HCT116 (cell line): Measurements from ENCODE around the gene TUG1. TPM values are rescaled to one million over a fixed set of nuclear protein-coding genes. Genes with fewer than 3 reads are reported as not detected.

Experiments
- ATAC-seq: fragments of 200-7000 bp; cut with Tn5 transposase; 2 replicates; pipeline ENCODE4 v1.9.1; 2020; ENCODE audit warnings: mild to moderate bottlenecking, moderate library complexity
- BruUV-seq: library from RNA; stranded (reverse); fragments of 400-500 nt; replicated peaks from 2 replicates; lab custom pipeline; 2021; lab: Mats Ljungman, UMichigan
- CTCF ChIA-PET: fragments of 300-600 bp; sonication (Branson Sonifier 250); formaldehyde crosslinking; loops from one replicate; lab custom pipeline; 2021; ENCODE audit warnings: antibody characterized with exemption; lab: Charles Lee
- POLR2A ChIA-PET: fragments of 300-600, 350-600 bp; sonication (Branson Sonifier 250); formaldehyde crosslinking; loops from one replicate; lab custom pipeline; 2021; ENCODE audit warnings: antibody characterized with exemption; lab: Charles Lee
- RAD21 ChIA-PET, 2 experiments: fragments of 300-600 bp; sonication (Branson Sonifier 250); formaldehyde crosslinking; loops; one replicate each; lab custom pipeline; 2023; ENCODE audit warnings: low total read pairs in 2 of 2; ENCODE audit not compliant: uncharacterized antibody in 2 of 2, unreplicated experiment in 2 of 2, low non-redundant PET in 1 of 2; lab: Charles Lee
- DNase-seq: peaks from one replicate; pipeline ENCODE4 v3.0.0-alpha.2; 2010; ENCODE audit warnings: low read depth, low spot score
- H2AFZ ChIP-seq: fragments of 200-600 bp; shearing (Covaris generic), sonication (generic); 2 replicates; pipeline ENCODE4 v1.6.1; 2017; ENCODE audit warnings: low read depth, mixed run types, mixed read lengths, antibody characterized with exemption, low read length; ENCODE audit not compliant: poor library complexity, severe bottlenecking
- H3K27ac ChIP-seq: 2 replicates; pipeline ENCODE4 v1.5.1; 2012; ENCODE audit warnings: low read depth, low read length
- H3K27me3 ChIP-seq: fragments of 200-600 bp; sonication (generic); 2 replicates; pipeline ENCODE4 v1.6.1; 2016; ENCODE audit warnings: mixed run types, low read length, mixed read lengths; ENCODE audit not compliant: insufficient read depth
- H3K36me3 ChIP-seq, 2 experiments: fragments of 200-500 bp in 1 of 2; fragments of 200-600 bp in 1 of 2; sonication (Bioruptor generic) in 1 of 2; sonication (generic) in 1 of 2; 2 replicates each; pipeline versions ENCODE4 v1.5.1 to v1.6.1; 2014 to 2016; ENCODE audit warnings: low read length in 2 of 2, inconsistent platforms in 1 of 2, mixed read lengths in 1 of 2, mixed run types in 1 of 2; ENCODE audit not compliant: insufficient read depth in 2 of 2, control insufficient read depth in 1 of 2
- H3K4me1 ChIP-seq, 2 experiments: fragments of 200-600 bp in 1 of 2; sonication (generic) in 1 of 2; 2 replicates each; pipeline versions ENCODE4 v1.5.1 to v1.6.1; 2012 to 2017; ENCODE audit warnings: low read length in 2 of 2, inconsistent platforms in 1 of 2, mild to moderate bottlenecking in 1 of 2, mixed read lengths in 1 of 2, mixed run types in 1 of 2, moderate library complexity in 1 of 2; ENCODE audit not compliant: insufficient read depth in 2 of 2, control insufficient read depth in 1 of 2
- H3K4me2 ChIP-seq: fragments of 200-600 bp; sonication (generic); 2 replicates; pipeline ENCODE4 v1.6.1; 2017; ENCODE audit warnings: mixed run types, low read length, mixed read lengths
- H3K4me3 ChIP-seq, 2 experiments: fragments of 200-600 bp in 1 of 2; sonication (generic) in 1 of 2; replicated peaks in 1 of 2; 2 replicates each; pipeline ENCODE4 v1.5.1; 2011 to 2016; ENCODE audit warnings: low read length in 2 of 2, control low read depth in 1 of 2, low read depth in 1 of 2, mild to moderate bottlenecking in 1 of 2, mixed read lengths in 1 of 2, mixed run types in 1 of 2
- H3K79me2 ChIP-seq: fragments of 200-600 bp; sonication (generic); 2 replicates; pipeline ENCODE4 v1.6.1; 2017; ENCODE audit warnings: mild to moderate bottlenecking, mixed run types, low read length, moderate library complexity, mixed read lengths; ENCODE audit not compliant: insufficient read depth
- H3K9ac ChIP-seq: fragments of 200-600 bp; sonication (generic); 2 replicates; pipeline ENCODE4 v1.6.1; 2016; ENCODE audit warnings: low read length, mixed read lengths
- H3K9me2 ChIP-seq: fragments of 200-600 bp; sonication (generic), shearing (Covaris generic); 2 replicates; pipeline ENCODE4 v1.6.1; 2017; ENCODE audit warnings: mixed run types, mild to moderate bottlenecking, moderate library complexity; ENCODE audit not compliant: insufficient read depth
- H3K9me3 ChIP-seq, 2 experiments: fragments of 200-500 bp in 1 of 2; fragments of 200-600 bp in 1 of 2; sonication (Bioruptor generic) in 1 of 2; sonication (generic) in 1 of 2; 2 replicates each; pipeline ENCODE4 v1.6.1; 2014 to 2017; ENCODE audit warnings: low read length in 2 of 2, mixed read lengths in 2 of 2, inconsistent platforms in 1 of 2, low read depth in 1 of 2, mild to moderate bottlenecking in 1 of 2, mixed run types in 1 of 2, moderate library complexity in 1 of 2; ENCODE audit not compliant: control insufficient read depth in 1 of 2, insufficient read depth in 1 of 2
- H4K20me1 ChIP-seq: fragments of 200-600 bp; sonication (generic), shearing (Covaris generic); 2 replicates; pipeline ENCODE4 v1.6.1; 2017; ENCODE audit warnings: mixed run types, mild to moderate bottlenecking, moderate library complexity; ENCODE audit not compliant: insufficient read depth
- CBX3 ChIP-seq: IDR thresholded peaks from 2 replicates; pipeline ENCODE4 v1.6.1; 2012; ENCODE audit warnings: low read depth
- CTCF ChIP-seq, 3 experiments: fragments of 200-600 bp in 1 of 3; sonication (generic) in 1 of 3; IDR thresholded peaks in 2 of 3; conservative IDR thresholded peaks in 1 of 3; 2 replicates each; pipeline ENCODE4 v1.5.1; 2012 to 2017; ENCODE audit warnings: low read depth in 2 of 3, low read length in 2 of 3, antibody characterized with exemption in 1 of 3, borderline replicate concordance in 1 of 3, control low read depth in 1 of 3, mild to moderate bottlenecking in 1 of 3, mixed read lengths in 1 of 3, mixed run types in 1 of 3, moderate library complexity in 1 of 3; ENCODE audit not compliant: insufficient read depth in 1 of 3
- EGR1 ChIP-seq: IDR thresholded peaks from 2 replicates; pipeline ENCODE4 v1.6.1; 2012; ENCODE audit warnings: low read depth
- SIN3A ChIP-seq: IDR thresholded peaks from 2 replicates; pipeline ENCODE4 v1.6.1; 2012; ENCODE audit warnings: low read depth
- YY1 ChIP-seq: IDR thresholded peaks from 2 replicates; pipeline ENCODE4 v1.6.1; 2011; ENCODE audit warnings: low read length, low read depth, moderate library complexity, mild to moderate bottlenecking; ENCODE audit not compliant: insufficient replicate concordance; ENCODE audit errors: extremely low read depth
- ZBTB33 ChIP-seq: IDR thresholded peaks from 2 replicates; pipeline ENCODE4 v1.6.1; 2011; ENCODE audit warnings: mild to moderate bottlenecking, low read length, moderate library complexity; ENCODE audit not compliant: insufficient replicate concordance; ENCODE audit errors: extremely low read depth
- intact Hi-C: fragments of 100-400 bp; cut with micrococcal nuclease; formaldehyde crosslinking; loops from 2 replicates; pipeline ENCODE4 v1.10.0; 2022
- total RNA-seq: library from RNA; stranded (reverse); gene quantifications from one replicate; pipeline ENCODE4 v1.2.1, GENCODE V29; 2021; ENCODE audit not compliant: unreplicated experiment

Gene TUG1
- total RNA-seq, 1 experiment from 2014 or later, result 45.0 TPM

GRCh38 chr22:30990690-30991089 lies 21.6 kb downstream of the TUG1 start:
- ChIA-PET CTCF (no interaction called here), RAD21 (no interaction called here), POLR2A (no interaction called here)
- Histone ChIP-seq H3K27ac (no peak overlapping the region), H3K4me2 (no peak overlapping the region), H3K36me3 (no peaks in the 10 kb centered on the region), H3K79me2 (no peaks in the 10 kb centered on the region), H2AFZ (no peak overlapping the region), H3K9me2 (no peaks in the 10 kb centered on the region), H3K9me3 (peaks cover 0 to 4% of the 10 kb centered on the region in 2 experiments; a peak in 1 of 4 replicates), H4K20me1 (no peaks in the 10 kb centered on the region), H3K9ac (no peak overlapping the region), H3K4me3 (no peak overlapping the region), H3K4me1 (no peaks in the 10 kb centered on the region), H3K27me3 (no peaks in the 10 kb centered on the region)
- intact Hi-C loops, result no loop called here
- no peak for DNase-seq
- TF ChIP-seq YY1 (no peak), SIN3A (no peak), EGR1 (no peak), ZBTB33 (no peak), CBX3 (no peak), CTCF (IDR thresholded peaks at IDR 0.05 in 2 of 3, conservative IDR thresholded peaks at IDR 0.05 in 1 of 3; ENCODE audit: borderline replicate concordance in 1 of 3, insufficient read depth in 1 of 3, low read depth in 2 of 3, low read length in 2 of 3) (no peak)
- ATAC-seq, result no peak
- no TSS peak for BruUV-seq
